HepG2 (cell line): ENCODE measurements around the gene DAO. TPM values are rescaled to one million over a fixed set of nuclear protein-coding genes. Genes with fewer than 3 reads are reported as not detected.

ENCODE experiments used
- ATAC-seq: fragments of 200-7000 bp; cut with Tn5 transposase; 3 replicates; pipeline ENCODE4 v1.9.1; 2020; ENCODE audit warnings: mild to moderate bottlenecking, moderate library complexity
- BruUV-seq: library from RNA; stranded (reverse); fragments of 400-500 nt; replicated peaks from 2 replicates; lab custom pipeline; 2021; lab: Mats Ljungman, UMichigan
- CTCF ChIA-PET: fragments of 300-600 bp; formaldehyde crosslinking; extraction: SDS; loops from one replicate; lab custom pipeline; 2021; ENCODE audit warnings: low total read pairs, inconsistent platforms, low intra/inter-chr PET ratio; lab: Yijun Ruan, JAX
- POLR2A ChIA-PET: fragments of 350-600 bp; sonication (Branson Sonifier 250); formaldehyde crosslinking; loops from one replicate; lab custom pipeline; 2020; ENCODE audit warnings: antibody characterized with exemption, inconsistent platforms; lab: Yijun Ruan, JAX
- DNase-seq: peaks from one replicate; pipeline ENCODE4 v3.0.0-alpha.2; 2015; ENCODE audit warnings: low spot score
- FAIRE-seq: peaks from 3 replicates; lab custom pipeline; 2011; peaks lifted over from hg19 to GRCh38; lab: Jason Lieb, UNC
- H2AFZ ChIP-seq: one replicate; pipeline ENCODE4 v1.6.1; 2011; ENCODE audit warnings: low read length, inconsistent platforms
- H3K27ac ChIP-seq: fragments of 300-600 bp; 3 replicates; pipeline ENCODE4 v1.8.0; 2011; ENCODE audit warnings: mixed run types, mild to moderate bottlenecking, mixed read lengths, low read length, inconsistent platforms; ENCODE audit not compliant: insufficient read depth; ENCODE audit errors: extremely low read length
- H3K27me3 ChIP-seq, 2 experiments: fragments of 200-600 bp in 1 of 2; 2 replicates in 1 of 2; 3 replicates in 1 of 2; pipeline versions ENCODE4 v1.6.0 to v1.8.0; 2011; ENCODE audit warnings: low read length in 2 of 2, mild to moderate bottlenecking in 2 of 2, moderate library complexity in 2 of 2, inconsistent platforms in 1 of 2; ENCODE audit not compliant: insufficient read depth in 2 of 2, control insufficient read depth in 1 of 2
- H3K36me3 ChIP-seq, 2 experiments: fragments of 200-600 bp in 1 of 2; replicated peaks in 1 of 2; 2 replicates in 1 of 2; 3 replicates in 1 of 2; pipeline versions ENCODE4 v1.5.1 to v1.8.0; 2011; ENCODE audit warnings: low read length in 2 of 2, inconsistent platforms in 1 of 2; ENCODE audit not compliant: insufficient read depth in 2 of 2, control insufficient read depth in 1 of 2
- H3K4me1 ChIP-seq: 2 replicates; pipeline ENCODE4 v1.5.1; 2012; ENCODE audit warnings: low read length, inconsistent platforms; ENCODE audit not compliant: insufficient read depth
- H3K4me2 ChIP-seq: 2 replicates; pipeline ENCODE4 v1.6.0; 2011; ENCODE audit warnings: low read depth, low read length, inconsistent platforms
- H3K4me3 ChIP-seq, 3 experiments: fragments of 200-600 bp in 1 of 3; sonication (generic), shearing (Covaris generic) in 1 of 3; replicated peaks in 1 of 3; 2 replicates each; pipeline ENCODE4 v1.5.1; 2011 to 2016; ENCODE audit warnings: low read length in 3 of 3, inconsistent platforms in 2 of 3, low read depth in 2 of 3, mild to moderate bottlenecking in 2 of 3, control low read depth in 1 of 3, mixed read lengths in 1 of 3; ENCODE audit not compliant: insufficient read depth in 1 of 3
- H3K79me2 ChIP-seq: one replicate; pipeline ENCODE4 v1.6.1; 2011; ENCODE audit warnings: low read length, inconsistent platforms; ENCODE audit not compliant: insufficient read depth
- H3K9ac ChIP-seq: 2 replicates; pipeline ENCODE4 v1.6.0; 2011; ENCODE audit warnings: mild to moderate bottlenecking, low read depth, low read length, inconsistent platforms; ENCODE audit not compliant: insufficient read depth
- H3K9me3 ChIP-seq: 2 replicates; pipeline ENCODE4 v1.5.1; 2012; ENCODE audit warnings: mild to moderate bottlenecking, low read length
- H4K20me1 ChIP-seq: 2 replicates; pipeline ENCODE4 v1.6.0; 2011; ENCODE audit warnings: inconsistent platforms, mild to moderate bottlenecking, low read length, moderate library complexity; ENCODE audit not compliant: insufficient read depth
- MLLT10 ChIP-seq: sonication (generic); formaldehyde crosslinking; IDR thresholded peaks from 2 replicates; pipeline ENCODE4 v1.4.0; 2020; ENCODE audit warnings: missing genetic modification reagents
- PLRG1 ChIP-seq: fragments of 450-650 bp; conservative IDR thresholded peaks from 2 replicates; pipeline ENCODE4 v1.6.1; 2016
- PRDM10 ChIP-seq: sonication (generic); formaldehyde crosslinking; IDR thresholded peaks from 2 replicates; pipeline ENCODE4 v1.4.0; 2020; ENCODE audit warnings: low read depth, missing genetic modification reagents
- RXRA ChIP-seq: sonication (generic); formaldehyde crosslinking; IDR thresholded peaks from 2 replicates; pipeline ENCODE4 v1.5.1; 2020; ENCODE audit warnings: missing genetic modification reagents
- SALL2 ChIP-seq: sonication (generic); formaldehyde crosslinking; IDR thresholded peaks from 2 replicates; pipeline ENCODE4 v1.8.1; 2023; ENCODE audit warnings: mild to moderate bottlenecking, missing genetic modification reagents, inconsistent platforms
- SP1 ChIP-seq, 2 experiments: fragments of 450-650 bp in 1 of 2; sonication (generic) in 1 of 2; formaldehyde crosslinking in 1 of 2; IDR thresholded peaks; 2 replicates each; pipeline versions ENCODE4 v1.4.0 to v1.6.1; 2016 to 2020; ENCODE audit warnings: missing genetic modification reagents in 1 of 2
- TARDBP ChIP-seq: sonication (generic); formaldehyde crosslinking; IDR thresholded peaks from 2 replicates; pipeline ENCODE4 v1.8.0; 2022; ENCODE audit warnings: mild to moderate bottlenecking, missing genetic modification reagents
- ZNF563 ChIP-seq: sonication (generic); formaldehyde crosslinking; IDR thresholded peaks from 2 replicates; pipeline ENCODE4 v1.8.0; 2022; ENCODE audit warnings: mild to moderate bottlenecking, moderate library complexity, missing genetic modification reagents
- ZNF772 ChIP-seq: sonication (generic); formaldehyde crosslinking; IDR thresholded peaks from 2 replicates; pipeline ENCODE4 v1.5.0; 2020; ENCODE audit warnings: mild to moderate bottlenecking, missing genetic modification reagents
- ZNF883 ChIP-seq: sonication (generic); formaldehyde crosslinking; IDR thresholded peaks from 2 replicates; pipeline ENCODE4 v1.5.1; 2020; ENCODE audit warnings: mild to moderate bottlenecking, missing genetic modification reagents; ENCODE audit errors: not compliant biosample characterization
- WGBS: methylation state at CpG from one replicate; pipeline ENCODE4 v1.1.6; 2017; ENCODE audit warnings: low lambda C conversion rate; 5-methylcytosine and 5-hydroxymethylcytosine counted together
- in situ Hi-C: cut with HindIII; loops from 2 replicates; pipeline ENCODE4 v1.10.0; 2017; ENCODE audit warnings: low pct_unique_long_range_greater_than_20kb; ENCODE audit not compliant: extremely low pct_ligation_motif_present
- intact Hi-C: fragments of 100-400 bp; cut with micrococcal nuclease; formaldehyde crosslinking; loops from one replicate; pipeline ENCODE4 v1.10.0; 2022; ENCODE audit not compliant: unreplicated experiment
- polyA plus RNA-seq, 8 experiments: library from polyadenylated mRNA; depleted of rRNA in 3 of 8; stranded (reverse) in 7 of 8; unstranded in 1 of 8; fragments of >200 nt; fragmentation: Illumina TruSeq in 4 of 8; extraction: Trizol in 4 of 8; gene quantifications; 2 replicates each; pipeline versions ENCODE4 v1.2.1 to v1.2.3, GENCODE V29; 2011 to 2016; ENCODE audit warnings: low read depth in 4 of 8, missing spikeins in 1 of 8, mixed read lengths in 1 of 8; ENCODE audit not compliant: insufficient read depth in 1 of 8
- total RNA-seq, 5 experiments: library from RNA; depleted of rRNA; stranded (reverse); fragments of >200 nt; fragmentation: Illumina TruSeq; extraction: Trizol; gene quantifications; 2 replicates each; pipeline ENCODE4 v1.2.3, GENCODE V29; 2016; ENCODE audit warnings: low read depth in 1 of 5
- TF ChIP-seq, protein P1 (sequence below): sonication (generic); formaldehyde crosslinking; conservative IDR thresholded peaks from 2 replicates; pipeline ENCODE4 v1.8.0; 2022; ENCODE audit warnings: missing genetic modification reagents
- TF ChIP-seq, protein P2 (sequence below): sonication (generic); formaldehyde crosslinking; IDR thresholded peaks from 2 replicates; pipeline ENCODE4 v1.4.0; 2020; ENCODE audit warnings: low read depth, mild to moderate bottlenecking, missing genetic modification reagents
- TF ChIP-seq, protein P3 (sequence below): sonication (generic); formaldehyde crosslinking; conservative IDR thresholded peaks from 2 replicates; pipeline ENCODE4 v1.4.0; 2020; ENCODE audit warnings: missing genetic modification reagents

DAO gene
- total and polyA plus RNA-seq, 2 of the 13 experiments (the other 11 are each of a cell fraction or from before 2014, with no cell fraction given) = 0.34 to 0.82 TPM

GRCh38 chr12:108856170-108856427 is 23.8 kb upstream of the DAO start:
- no peak for FAIRE-seq
- no peak overlapping the region for H2AFZ ChIP-seq
- H4K20me1 ChIP-seq = peaks cover 3% of the 10 kb centered on the region; the same call in 1 of the 2 replicates
- peaks cover 14% of the 10 kb centered on the region for H3K79me2 ChIP-seq
- peak overlapping the region; percentile 80 for H3K9ac ChIP-seq
- WGBS = 0% methylated on average over 4 of the region's 6 CpGs
- intact Hi-C loops = loop anchor here (1.0 to 5.0 kb wide), 2 partner anchors 95 to 294 kb away; partner anchors contain the start of genes ISCU and SART3
- in situ Hi-C loops = no loop called here
- H3K27ac ChIP-seq = peak overlapping the region; percentile 52
- H3K4me3 ChIP-seq = peak overlapping the region; percentile 57 to 89 (median 70)
- no peaks in the 10 kb centered on the region for H3K9me3 ChIP-seq
- H3K4me1 ChIP-seq = peaks cover 32% of the 10 kb centered on the region
- POLR2A ChIA-PET = no interaction called here
- peak overlapping the region; percentile 95 for H3K4me2 ChIP-seq
- no TSS peak for BruUV-seq
- CTCF ChIA-PET = no interaction called here
- H3K36me3 ChIP-seq = peaks cover 1 to 6% of the 10 kb centered on the region in 2 experiments; a peak in 2 of 5 replicates
- ATAC-seq = peak; percentile 61
- no peak for DNase-seq
- H3K27me3 ChIP-seq = peaks cover 4 to 6% of the 10 kb centered on the region in 2 experiments; a peak in 1 of 5 replicates
- TF ChIP-seq RXRA (CRISPR knock-in tag) = peak; percentile 60
- TF ChIP-seq PLRG1 = no peak
- no peak for TF ChIP-seq SP1 (IDR thresholded peaks at IDR 0.05)
- TF ChIP-seq SP1 (CRISPR knock-in tag; IDR thresholded peaks at IDR 0.05) = no peak
- TF ChIP-seq, protein P1, sequence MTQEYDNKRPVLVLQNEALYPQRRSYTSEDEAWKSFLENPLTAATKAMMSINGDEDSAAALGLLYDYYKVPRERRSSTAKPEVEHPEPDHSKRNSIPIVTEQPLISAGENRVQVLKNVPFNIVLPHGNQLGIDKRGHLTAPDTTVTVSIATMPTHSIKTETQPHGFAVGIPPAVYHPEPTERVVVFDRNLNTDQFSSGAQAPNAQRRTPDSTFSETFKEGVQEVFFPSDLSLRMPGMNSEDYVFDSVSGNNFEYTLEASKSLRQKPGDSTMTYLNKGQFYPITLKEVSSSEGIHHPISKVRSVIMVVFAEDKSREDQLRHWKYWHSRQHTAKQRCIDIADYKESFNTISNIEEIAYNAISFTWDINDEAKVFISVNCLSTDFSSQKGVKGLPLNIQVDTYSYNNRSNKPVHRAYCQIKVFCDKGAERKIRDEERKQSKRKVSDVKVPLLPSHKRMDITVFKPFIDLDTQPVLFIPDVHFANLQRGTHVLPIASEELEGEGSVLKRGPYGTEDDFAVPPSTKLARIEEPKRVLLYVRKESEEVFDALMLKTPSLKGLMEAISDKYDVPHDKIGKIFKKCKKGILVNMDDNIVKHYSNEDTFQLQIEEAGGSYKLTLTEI = no peak
- TF ChIP-seq, protein P2, sequence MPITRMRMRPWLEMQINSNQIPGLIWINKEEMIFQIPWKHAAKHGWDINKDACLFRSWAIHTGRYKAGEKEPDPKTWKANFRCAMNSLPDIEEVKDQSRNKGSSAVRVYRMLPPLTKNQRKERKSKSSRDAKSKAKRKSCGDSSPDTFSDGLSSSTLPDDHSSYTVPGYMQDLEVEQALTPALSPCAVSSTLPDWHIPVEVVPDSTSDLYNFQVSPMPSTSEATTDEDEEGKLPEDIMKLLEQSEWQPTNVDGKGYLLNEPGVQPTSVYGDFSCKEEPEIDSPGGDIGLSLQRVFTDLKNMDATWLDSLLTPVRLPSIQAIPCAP (CRISPR knock-in tag) = no peak
- no peak for TF ChIP-seq MLLT10 (CRISPR knock-in tag)
- TF ChIP-seq TARDBP (CRISPR knock-in tag) = no peak
- TF ChIP-seq, protein P3, sequence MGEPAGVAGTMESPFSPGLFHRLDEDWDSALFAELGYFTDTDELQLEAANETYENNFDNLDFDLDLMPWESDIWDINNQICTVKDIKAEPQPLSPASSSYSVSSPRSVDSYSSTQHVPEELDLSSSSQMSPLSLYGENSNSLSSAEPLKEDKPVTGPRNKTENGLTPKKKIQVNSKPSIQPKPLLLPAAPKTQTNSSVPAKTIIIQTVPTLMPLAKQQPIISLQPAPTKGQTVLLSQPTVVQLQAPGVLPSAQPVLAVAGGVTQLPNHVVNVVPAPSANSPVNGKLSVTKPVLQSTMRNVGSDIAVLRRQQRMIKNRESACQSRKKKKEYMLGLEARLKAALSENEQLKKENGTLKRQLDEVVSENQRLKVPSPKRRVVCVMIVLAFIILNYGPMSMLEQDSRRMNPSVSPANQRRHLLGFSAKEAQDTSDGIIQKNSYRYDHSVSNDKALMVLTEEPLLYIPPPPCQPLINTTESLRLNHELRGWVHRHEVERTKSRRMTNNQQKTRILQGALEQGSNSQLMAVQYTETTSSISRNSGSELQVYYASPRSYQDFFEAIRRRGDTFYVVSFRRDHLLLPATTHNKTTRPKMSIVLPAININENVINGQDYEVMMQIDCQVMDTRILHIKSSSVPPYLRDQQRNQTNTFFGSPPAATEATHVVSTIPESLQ (CRISPR knock-in tag) = no peak
- TF ChIP-seq PRDM10 = no peak
- TF ChIP-seq ZNF563 (CRISPR knock-in tag) = no peak
- no peak for TF ChIP-seq SALL2 (CRISPR knock-in tag)
- peak; percentile 22 for TF ChIP-seq ZNF883 (CRISPR knock-in tag)
- TF ChIP-seq ZNF772 (CRISPR knock-in tag) = no peak
